K562 (cell line): Measurements from ENCODE around the gene RDH13. TPM values are rescaled to one million over a fixed set of nuclear protein-coding genes. Genes with fewer than 3 reads are reported as not detected.
A peak's percentile ranks its signal among the peaks of the same experiment; 100 is the strongest.

Experiments
- ATAC-seq: fragments of 200-7000 bp; cut with Tn5 transposase; 3 replicates; pipeline ENCODE4 v1.9.1; 2020; ENCODE audit warnings: moderate library complexity
- BruUV-seq: library from RNA; stranded (reverse); fragments of 400-500 nt; replicated peaks from 2 replicates; lab custom pipeline; 2021; lab: Mats Ljungman, UMichigan
- CTCF ChIA-PET: fragments of 300-600 bp; formaldehyde crosslinking; extraction: SDS; loops from one replicate; lab custom pipeline; 2021; ENCODE audit warnings: low intra/inter-chr PET ratio; lab: Yijun Ruan, JAX
- POLR2A ChIA-PET: fragments of 300-600, 350-650 bp; sonication (Branson Sonifier 250); formaldehyde crosslinking; extraction: SDS; loops from one replicate; lab custom pipeline; 2021; ENCODE audit warnings: antibody characterized with exemption, inconsistent platforms; lab: Yijun Ruan, JAX
- DNase-seq, 4 experiments: peaks; one replicate each; pipeline versions ENCODE4 v3.0.0 to v3.0.0-alpha.2; 2011 to 2018; ENCODE audit warnings: low spot score in 3 of 4, mixed read lengths in 3 of 4; ENCODE audit errors: extremely low read depth in 1 of 4
- FAIRE-seq: peaks from 2 replicates; lab custom pipeline; 2011; peaks lifted over from hg19 to GRCh38; lab: Jason Lieb, UNC
- H2AFZ ChIP-seq: 2 replicates; pipeline ENCODE4 v1.6.0; 2011; ENCODE audit warnings: low read depth, low read length, control low read depth, inconsistent platforms
- H3K27ac ChIP-seq: fragments of 200-600 bp; 3 replicates; pipeline ENCODE4 v1.8.0; 2011; ENCODE audit warnings: low read depth, mild to moderate bottlenecking, control low read depth, inconsistent platforms, low read length, moderate library complexity, mixed read lengths; ENCODE audit errors: extremely low read depth
- H3K27me3 ChIP-seq, 2 experiments: fragments of 300-600 bp in 1 of 2; 2 replicates in 1 of 2; 3 replicates in 1 of 2; pipeline versions ENCODE4 v1.6.0 to v1.8.0; 2011; ENCODE audit warnings: inconsistent platforms in 2 of 2, low read length in 2 of 2, mild to moderate bottlenecking in 1 of 2, mixed read lengths in 1 of 2, moderate library complexity in 1 of 2; ENCODE audit not compliant: control insufficient read depth in 2 of 2, insufficient read depth in 2 of 2
- H3K36me3 ChIP-seq: fragments of 300-600 bp; 3 replicates; pipeline ENCODE4 v1.8.0; 2011; ENCODE audit warnings: mild to moderate bottlenecking, low read length, inconsistent platforms; ENCODE audit not compliant: control insufficient read depth, insufficient read depth
- H3K4me1 ChIP-seq, 2 experiments: fragments of 200-600 bp in 1 of 2; replicated peaks in 1 of 2; 2 replicates in 1 of 2; 3 replicates in 1 of 2; pipeline versions ENCODE4 v1.5.1 to v1.8.0; 2011; ENCODE audit warnings: inconsistent platforms in 2 of 2, low read length in 2 of 2, mild to moderate bottlenecking in 1 of 2, mixed read lengths in 1 of 2, moderate library complexity in 1 of 2; ENCODE audit not compliant: control insufficient read depth in 2 of 2, insufficient read depth in 2 of 2
- H3K4me2 ChIP-seq: 2 replicates; pipeline ENCODE4 v1.6.1; 2011; ENCODE audit warnings: low read length, control low read depth, inconsistent platforms, mixed read lengths; ENCODE audit not compliant: insufficient read depth
- H3K4me3 ChIP-seq: fragments of 200-600 bp; sonication (generic), shearing (Covaris generic); 2 replicates; pipeline ENCODE4 v1.5.1; 2016; ENCODE audit warnings: control low read depth, inconsistent platforms
- H3K79me2 ChIP-seq: fragments of 200-600 bp; 3 replicates; pipeline ENCODE4 v1.8.0; 2011; ENCODE audit warnings: low read length, inconsistent platforms; ENCODE audit not compliant: control insufficient read depth, insufficient read depth
- H3K9ac ChIP-seq, 2 experiments: 2 replicates each; pipeline versions ENCODE4 v1.6.0 to v1.6.1; 2011; ENCODE audit warnings: low read depth in 2 of 2, low read length in 2 of 2, control low read depth in 1 of 2, inconsistent platforms in 1 of 2, mild to moderate bottlenecking in 1 of 2, mixed read lengths in 1 of 2; ENCODE audit not compliant: insufficient read depth in 1 of 2
- H3K9me1 ChIP-seq: one replicate; pipeline ENCODE4 v1.6.0; 2011; ENCODE audit warnings: inconsistent platforms, mild to moderate bottlenecking, low read length, moderate library complexity; ENCODE audit not compliant: control insufficient read depth, insufficient read depth
- H3K9me3 ChIP-seq: replicated peaks from 2 replicates; pipeline ENCODE4 v1.5.1; 2011; ENCODE audit warnings: low read depth, low read length, inconsistent platforms; ENCODE audit not compliant: control insufficient read depth, insufficient read depth
- H4K20me1 ChIP-seq: replicated peaks from 2 replicates; pipeline ENCODE4 v1.6.1; 2011; ENCODE audit warnings: low read length, inconsistent platforms, mixed read lengths; ENCODE audit not compliant: control insufficient read depth, insufficient read depth
- FOXO4 ChIP-seq: fragments of 450-650 bp; formaldehyde crosslinking; IDR thresholded peaks from 2 replicates; pipeline ENCODE4 v1.4.0; 2020; ENCODE audit warnings: mild to moderate bottlenecking, moderate library complexity
- NR2C2 ChIP-seq, 2 experiments: fragments of 200-800 bp in 1 of 2; sonication (Bioruptor generic) in 1 of 2; sonication (generic) in 1 of 2; formaldehyde crosslinking in 1 of 2; IDR thresholded peaks; 2 replicates each; pipeline versions ENCODE4 v1.6.1 to v1.8.0; 2016 to 2022; ENCODE audit warnings: mild to moderate bottlenecking in 1 of 2, missing compliant biosample characterization in 1 of 2, missing genetic modification characterization in 1 of 2, missing genetic modification reagents in 1 of 2
- PHF8 ChIP-seq: fragments of 200-600 bp; sonication (generic); IDR thresholded peaks from 2 replicates; pipeline ENCODE4 v1.6.1; 2012; ENCODE audit warnings: mixed run types, mild to moderate bottlenecking, inconsistent platforms, low read length, moderate library complexity, borderline replicate concordance
- POLR2G ChIP-seq: fragments of 200-400 bp; formaldehyde crosslinking; IDR thresholded peaks from 2 replicates; pipeline ENCODE4 v1.6.1; 2017; ENCODE audit warnings: low read depth, mild to moderate bottlenecking, antibody characterized with exemption, low read length, moderate library complexity
- TAF7 ChIP-seq: fragments of 450-650 bp; IDR thresholded peaks from 2 replicates; pipeline ENCODE4 v1.6.1; 2016; ENCODE audit warnings: missing genetic modification characterization, missing compliant biosample characterization
- ZBTB33 ChIP-seq: sonication (generic); formaldehyde crosslinking; IDR thresholded peaks from 2 replicates; pipeline ENCODE4 v1.8.1; 2023; ENCODE audit warnings: mild to moderate bottlenecking, missing genetic modification reagents
- ZNF175 ChIP-seq: fragments of 200-800 bp; sonication (Bioruptor generic); IDR thresholded peaks from 2 replicates; pipeline ENCODE4 v1.6.1; 2016; ENCODE audit warnings: low read depth, mild to moderate bottlenecking, missing genetic modification characterization, missing compliant biosample characterization
- WGBS: fragments of 100-300 bp; shearing (Covaris generic); methylation state at CpG from one replicate; pipeline ENCODE4 v1.1.6; 2016; ENCODE audit warnings: low coverage, mixed read lengths; ENCODE audit not compliant: insufficient coverage; ENCODE audit errors: missing lambda C conversion rate; 5-methylcytosine and 5-hydroxymethylcytosine counted together
- in situ Hi-C: fragments of 300-500 bp; cut with MboI; formaldehyde crosslinking; loops from 4 replicates; pipeline ENCODE4 v1.15.0; 2018; ENCODE audit warnings: inconsistent platforms, mixed read lengths
- intact Hi-C: fragments of 100-400 bp; cut with micrococcal nuclease; formaldehyde crosslinking; loops from 2 replicates; pipeline ENCODE4 v1.14.2; 2022
- polyA plus RNA-seq, 8 experiments: library from polyadenylated mRNA; depleted of rRNA in 4 of 8; stranded (reverse) in 5 of 8; unstranded in 3 of 8; fragments of >200 nt; fragmentation: Nextera tagmentation in 2 of 8; fragmentation: Illumina TruSeq in 1 of 8; extraction: Ambion mirVana in 2 of 8; extraction: Trizol in 1 of 8; gene quantifications; 2 replicates each; pipeline versions ENCODE4 v1.2.1 to v1.2.3, GENCODE V29; 2011 to 2014; ENCODE audit warnings: inconsistent platforms in 1 of 8, missing spikeins in 1 of 8
- total RNA-seq, 7 experiments: library from RNA; depleted of rRNA in 6 of 7; stranded (reverse); fragments of >200 nt in 6 of 7; fragmentation: Illumina TruSeq in 2 of 7; extraction: Trizol in 2 of 7; gene quantifications; 2 replicates each; pipeline versions ENCODE4 v1.2.1 to v1.2.3, GENCODE V29; 2011 to 2021; ENCODE audit warnings: low replicate concordance in 1 of 7

RDH13 gene
- total and polyA plus RNA-seq, 9 of the 15 experiments (the other 6 are each of a cell fraction or from before 2014, with no cell fraction given): 7.5 to 70.3 (median 39.5) TPM

GRCh38 chr19:55096061-55096701 is 33.2 kb upstream of the RDH13 start:
- Histone ChIP-seq H3K4me2 (no peak overlapping the region), H3K36me3 (peaks cover 70% of the 10 kb centered on the region), H3K79me2 (peaks cover 2% of the 10 kb centered on the region; the same call in 1 of the 3 replicates), H3K9ac (no peak overlapping the region; a peak in 1 of 4 replicates), H4K20me1 (no peaks in the 10 kb centered on the region), H2AFZ (no peak overlapping the region), H3K27ac (no peak overlapping the region), H3K9me3 (no peaks in the 10 kb centered on the region), H3K9me1 (peaks cover 3% of the 10 kb centered on the region), H3K4me3 (no peak overlapping the region), H3K27me3 (no peaks in the 10 kb centered on the region), H3K4me1 (peaks cover 0 to 67% of the 10 kb centered on the region in 2 experiments; a peak in 2 of 5 replicates)
- ChIA-PET POLR2A (interaction anchor here (1.1 kb wide), 1 partner anchor 10 kb away, joined by 4 read pairs; no protein-coding TSS in a partner anchor), CTCF (no interaction called here)
- TSS peak; percentile 46 for BruUV-seq
- no peak for DNase-seq
- TF ChIP-seq POLR2G: peak; percentile 39; the same call in 1 of the 2 replicates
- no peak for TF ChIP-seq ZNF175 (CRISPR knock-in tag)
- TF ChIP-seq TAF7 (tag): no peak
- TF ChIP-seq NR2C2 (CRISPR knock-in tag; IDR thresholded peaks at IDR 0.05): no peak
- TF ChIP-seq NR2C2 (tag; IDR thresholded peaks at IDR 0.05): no peak
- TF ChIP-seq ZBTB33 (CRISPR knock-in tag): peak; percentile 82
- TF ChIP-seq FOXO4 (CRISPR knock-in tag): no peak
- no peak for TF ChIP-seq PHF8
- 79% methylated on average over 9 of the region's 23 CpGs for WGBS
- intact Hi-C loops (no loop called here), in situ Hi-C loops (no loop called here)
- peak; percentile 44; the same call in 1 of the 3 replicates for ATAC-seq
- no peak for FAIRE-seq
